Liver (tissue), 9 donors: ENCODE measurements around the gene STK11. TPM values are rescaled to one million over a fixed set of nuclear protein-coding genes. Genes with fewer than 3 reads are reported as not detected.

ENCODE experiments used
- DNase-seq: peaks from one replicate; pipeline ENCODE4 v3.0.0-alpha.2; 2017; ENCODE audit warnings: low spot score
- H3K27ac ChIP-seq, 2 donors: one replicate each; pipeline ENCODE4 v1.7.0; 2013; ENCODE audit warnings: inconsistent platforms in 2 of 2, low read length in 2 of 2, control low read depth in 1 of 2, low read depth in 1 of 2, mild to moderate bottlenecking in 1 of 2
- H3K27me3 ChIP-seq, 4 donors: one replicate each; pipeline versions ENCODE4 v1.6.1 to v1.7.0; 2013; ENCODE audit warnings: low read length in 3 of 4, inconsistent platforms in 1 of 4, mild to moderate bottlenecking in 1 of 4, moderate library complexity in 1 of 4; ENCODE audit not compliant: control insufficient read depth in 4 of 4, insufficient read depth in 4 of 4
- H3K36me3 ChIP-seq, 4 donors: one replicate each; pipeline versions ENCODE4 v1.6.1 to v1.7.0; 2013; ENCODE audit warnings: low read length in 3 of 4, mild to moderate bottlenecking in 3 of 4, low read depth in 1 of 4, moderate library complexity in 1 of 4; ENCODE audit not compliant: control insufficient read depth in 4 of 4, insufficient read depth in 3 of 4
- H3K4me1 ChIP-seq, 4 donors: one replicate each; pipeline versions ENCODE4 v1.6.1 to v1.7.0; 2013; ENCODE audit warnings: low read length in 3 of 4, mild to moderate bottlenecking in 3 of 4, moderate library complexity in 1 of 4; ENCODE audit not compliant: control insufficient read depth in 4 of 4, insufficient read depth in 4 of 4
- H3K4me3 ChIP-seq, 3 donors: one replicate each; pipeline versions ENCODE4 v1.6.1 to v1.7.0; 2013; ENCODE audit warnings: low read length in 3 of 3, control low read depth in 1 of 3, low read depth in 1 of 3, mild to moderate bottlenecking in 1 of 3
- H3K9ac ChIP-seq, 2 donors: one replicate each; pipeline ENCODE4 v1.7.0; 2013; ENCODE audit warnings: low read length in 2 of 2, mild to moderate bottlenecking in 2 of 2, moderate library complexity in 2 of 2, control low read depth in 1 of 2, low read depth in 1 of 2
- H3K9me3 ChIP-seq, 4 donors: one replicate each; pipeline versions ENCODE4 v1.6.1 to v1.7.0; 2013; ENCODE audit warnings: low read length in 3 of 4; ENCODE audit not compliant: control insufficient read depth in 4 of 4
- ATF3 ChIP-seq: IDR thresholded peaks from 2 replicates; pipeline ENCODE4 v1.6.1; 2016; ENCODE audit warnings: antibody characterized with exemption
- CTCF ChIP-seq: fragments of 150-350 bp; IDR thresholded peaks from 2 replicates; pipeline ENCODE4 v1.5.1; 2017; ENCODE audit warnings: improper control_type of control experiment, low read depth, low read length; ENCODE audit not compliant: missing input control
- EGR1 ChIP-seq, 2 donors: IDR thresholded peaks; 2 replicates each; pipeline ENCODE4 v1.6.1; 2016 to 2018; ENCODE audit warnings: antibody characterized with exemption in 2 of 2, low read depth in 2 of 2
- FOXA1 ChIP-seq: IDR thresholded peaks from 2 replicates; pipeline ENCODE4 v1.6.1; 2016; ENCODE audit warnings: antibody characterized with exemption
- FOXA2 ChIP-seq: IDR thresholded peaks from 2 replicates; pipeline ENCODE4 v1.6.1; 2016; ENCODE audit warnings: antibody characterized with exemption
- GABPA ChIP-seq, 2 donors: IDR thresholded peaks in 1 of 2; conservative IDR thresholded peaks in 1 of 2; 2 replicates each; pipeline ENCODE4 v1.6.1; 2016; ENCODE audit warnings: antibody characterized with exemption in 2 of 2, mild to moderate bottlenecking in 1 of 2, moderate library complexity in 1 of 2
- HNF4A ChIP-seq, 2 donors: conservative IDR thresholded peaks; 2 replicates each; pipeline ENCODE4 v1.6.1; 2016; ENCODE audit warnings: antibody characterized with exemption in 2 of 2, mild to moderate bottlenecking in 2 of 2
- JUND ChIP-seq, 2 donors: IDR thresholded peaks; 2 replicates each; pipeline ENCODE4 v1.6.1; 2016; ENCODE audit warnings: antibody characterized with exemption in 2 of 2
- MAX ChIP-seq: IDR thresholded peaks from 2 replicates; pipeline ENCODE4 v1.6.1; 2016; ENCODE audit warnings: antibody characterized with exemption
- NR2F2 ChIP-seq: IDR thresholded peaks from 2 replicates; pipeline ENCODE4 v1.6.1; 2016; ENCODE audit warnings: antibody characterized with exemption
- RAD21 ChIP-seq, 2 donors: IDR thresholded peaks; 2 replicates each; pipeline ENCODE4 v1.6.1; 2016; ENCODE audit warnings: antibody characterized with exemption in 2 of 2, mild to moderate bottlenecking in 2 of 2
- REST ChIP-seq: IDR thresholded peaks from 2 replicates; pipeline ENCODE4 v1.6.1; 2016; ENCODE audit warnings: antibody characterized with exemption, mild to moderate bottlenecking
- RXRA ChIP-seq, 2 donors: IDR thresholded peaks; 2 replicates each; pipeline ENCODE4 v1.6.1; 2017 to 2018; ENCODE audit warnings: antibody characterized with exemption in 2 of 2, mild to moderate bottlenecking in 1 of 2
- SP1 ChIP-seq: IDR thresholded peaks from 2 replicates; pipeline ENCODE4 v1.6.1; 2018; ENCODE audit warnings: antibody characterized with exemption, mild to moderate bottlenecking
- TAF1 ChIP-seq: conservative IDR thresholded peaks from 2 replicates; pipeline ENCODE4 v1.6.1; 2016; ENCODE audit warnings: antibody characterized with exemption, mild to moderate bottlenecking
- YY1 ChIP-seq: IDR thresholded peaks from 2 replicates; pipeline ENCODE4 v1.6.1; 2016; ENCODE audit warnings: antibody characterized with exemption, mild to moderate bottlenecking
- ZBTB33 ChIP-seq: IDR thresholded peaks from 2 replicates; pipeline ENCODE4 v1.6.1; 2016; ENCODE audit warnings: antibody characterized with exemption
- WGBS: extraction: QIAGEN DNeasy Blood & Tissue Kit; methylation state at CpG from one replicate; pipeline ENCODE4 v1.1.7; 2013; 5-methylcytosine and 5-hydroxymethylcytosine counted together
- polyA plus RNA-seq, 2 donors: library from polyadenylated mRNA; stranded (reverse) in 1 of 2; unstranded in 1 of 2; fragments of 200-250 nt in 1 of 2; fragments of >200 nt in 1 of 2; fragmentation: Nextera tagmentation in 1 of 2; extraction: Ambion mirVana in 1 of 2; gene quantifications; one replicate each; pipeline versions ENCODE4 v1.2.1 to v1.2.3, GENCODE V29; 2013 to 2015
- total RNA-seq, 2 donors: library from RNA; depleted of rRNA; stranded (reverse); fragments of >200 nt; gene quantifications; one replicate each; pipeline ENCODE4 v1.2.3, GENCODE V29; 2014
- donor health status: healthy.
- donor health status: healthy.
- donor health status: healthy.
- donor health status: healthy.
- donor health status: healthy.

The STK11 gene
- total and polyA plus RNA-seq, 4 donors, result 3.0 to 126 (median 35.5) TPM

- Histone ChIP-seq H3K9ac (peak overlapping the region; percentile 52 to 63), H3K4me1 (peaks cover 23 to 46% (median 34%) of the 10 kb centered on the region in 4 donors), H3K27me3 (no peaks in the 10 kb centered on the region), H3K9me3 (no peaks in the 10 kb centered on the region), H3K36me3 (no peaks in the 10 kb centered on the region), H3K4me3 (peak overlapping the region; percentile 79 to 92 (median 83)), H3K27ac (peak overlapping the region; percentile 89 to 91)
- DNase-seq, result no peak
- TF ChIP-seq REST (no peak), TAF1 (no peak), YY1 (no peak), EGR1 (IDR thresholded peaks at IDR 0.05; ENCODE audit: low read depth in 2 of 2) (no peak), RXRA (IDR thresholded peaks at IDR 0.05) (peak in 1 of 2 donors; percentile 40), FOXA2 (no peak), NR2F2 (peak; percentile 85), GABPA (IDR thresholded peaks at IDR 0.05 in 1 of 2, conservative IDR thresholded peaks at IDR 0.05 in 1 of 2) (no peak), SP1 (no peak), MAX (no peak)
- WGBS, result 2% methylated on average over 47 of the region's 47 CpGs
Measured at GRCh38 chr19:1173159-1173844, 32.3 kb upstream of the STK11 start.

- Histone ChIP-seq H3K27ac (peak within 1 kb of the TSS; percentile 89 to 91), H3K4me1 (peaks cover 18 to 39% (median 30%) of the 10 kb centered on the region in 4 donors), H3K36me3 (no peaks in the 10 kb centered on the region), H3K9ac (peak within 1 kb of the TSS; percentile 52 to 63), H3K9me3 (no peaks in the 10 kb centered on the region), H3K4me3 (peak within 1 kb of the TSS; percentile 79 to 92 (median 83)), H3K27me3 (no peaks in the 10 kb centered on the region)
- 14% methylated on average over 84 of the region's 84 CpGs for WGBS
- DNase-seq, result peak; percentile 98
- no peak for TF ChIP-seq ATF3
- TF ChIP-seq HNF4A (conservative IDR thresholded peaks at IDR 0.05), result no peak
- peak in 1 of 2 donors; percentile 23 for TF ChIP-seq EGR1 (IDR thresholded peaks at IDR 0.05; ENCODE audit: low read depth in 2 of 2)
- TF ChIP-seq MAX, result peak; percentile 5
- TF ChIP-seq GABPA (IDR thresholded peaks at IDR 0.05 in 1 of 2, conservative IDR thresholded peaks at IDR 0.05 in 1 of 2), result peak in 1 of 2 donors; percentile 88
- TF ChIP-seq FOXA1, result no peak
- TF ChIP-seq YY1, result peak; percentile 97
- no peak for TF ChIP-seq CTCF
- TF ChIP-seq RAD21 (IDR thresholded peaks at IDR 0.05), result peak in 1 of 2 donors; percentile 12
- peak; percentile 53 for TF ChIP-seq SP1
- TF ChIP-seq FOXA2, result no peak
- no peak for TF ChIP-seq ZBTB33
- TF ChIP-seq JUND (IDR thresholded peaks at IDR 0.05), result no peak
- no peak for TF ChIP-seq NR2F2
- no peak for TF ChIP-seq TAF1
Measured at GRCh38 chr19:1173845-1174809, 31.5 kb upstream of the STK11 start, which contains the start of gene SBNO2. Gene SBNO2 (minus strand): TSS chr19:1174268. CDS start chr19:1154276, 19,992 bp downstream.
